ENCODE data around the gene EDA.

DNA sequence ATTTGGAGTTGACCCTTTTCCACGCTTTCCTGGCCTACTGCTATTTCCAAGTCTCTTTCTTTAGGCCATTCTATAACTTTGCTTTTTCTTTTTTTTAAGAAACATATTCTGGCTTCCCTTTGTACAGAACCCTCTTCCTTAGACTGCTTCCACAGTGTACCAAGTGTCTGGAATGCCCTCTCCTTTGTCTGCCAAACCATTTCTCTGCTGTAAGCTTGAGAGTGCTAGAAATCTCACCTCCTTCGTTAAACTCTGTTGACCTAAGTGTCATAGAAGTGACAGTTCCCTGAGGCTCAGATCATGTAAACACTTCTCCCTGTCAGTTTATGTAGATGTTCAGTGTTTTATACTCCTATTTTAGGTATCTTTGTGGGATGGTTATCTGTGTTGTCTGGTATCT, 108.4 kb downstream of the EDA start:
- TF ChIP-seq REST (IDR thresholded peaks at IDR 0.05; ENCODE audit: insufficient read depth in 1 of 2, low read depth in 2 of 2, low read length in 2 of 2) (no peak), POLR2AphosphoS5 (IDR thresholded peaks at IDR 0.05; ENCODE audit: low read depth, low read length) (no peak), SIN3A (IDR thresholded peaks at IDR 0.05; ENCODE audit: borderline replicate concordance, insufficient read depth, low read length) (no peak)
